ENCODE measurements around the gene ITGAX. TPM values are rescaled to one million over a fixed set of nuclear protein-coding genes. Genes with fewer than 3 reads are reported as not detected.
"Not testable (repeated sequence)": the region's sequence is repeated elsewhere in the genome, so short reads cannot be mapped to it uniquely, and the experiment has no call there.

Gene ITGAX
- total RNA-seq = 1 to 10 TPM; 2.9 to 3.1 TPM

GRCh38 chr16:31354394-31355291, at the start of gene ITGAX:
TSS of gene ITGAX (plus strand) at chr16:31355176. CDS start at chr16:31355255, 79 bp downstream.
- Mint-ChIP-seq H3K27me3 (peaks cover 2% of the 10 kb centered on the region), H3K4me1 (peaks cover 61% of the 10 kb centered on the region), H3K27ac (peak within 1 kb of the TSS; percentile 94), H3K4me3 (peak within 1 kb of the TSS; percentile 25), H3K9me3 (no peaks in the 10 kb centered on the region), H3K36me3 (ENCODE audit: low read depth) (no peaks in the 10 kb centered on the region)
- ChIA-PET POLR2A (no interaction called here), CTCF (interaction anchor here (0.8 to 1.0 kb wide), 2 partner anchors 28 to 98 kb away, joined by 3 to 4 read pairs; no protein-coding TSS in a partner anchor)
- DNase-seq = peak; percentile 65

- no peak for DNase-seq
- ChIA-PET CTCF (no interaction called here), POLR2A (no interaction called here)
- peaks cover 37% of the 10 kb centered on the region for H3K27me3 Mint-ChIP-seq
- H3K27ac Mint-ChIP-seq = no peak overlapping the region
- H3K4me3 Mint-ChIP-seq = no peak overlapping the region
- H3K36me3 Mint-ChIP-seq (ENCODE audit: low read depth) = no peaks in the 10 kb centered on the region
- no peaks in the 10 kb centered on the region for H3K9me3 Mint-ChIP-seq
- peaks cover 6% of the 10 kb centered on the region for H3K4me1 Mint-ChIP-seq
These were observed 49.8 kb upstream of the ITGAX start for GRCh38 chr16:31305219-31305618.

- POLR2A ChIA-PET; H3K27ac Mint-ChIP-seq; CTCF ChIA-PET; H3K4me3 Mint-ChIP-seq; H3K9me3 Mint-ChIP-seq; H3K4me1 Mint-ChIP-seq; H3K36me3 Mint-ChIP-seq (ENCODE audit: low read depth); DNase-seq: not testable (repeated sequence)
- H3K27me3 Mint-ChIP-seq = peaks cover 33% of the 10 kb centered on the region
These were observed 46.6 kb upstream of the ITGAX start for GRCh38 chr16:31308381-31308780.

GRCh38 chr16:31322500-31322899, 32.5 kb upstream of the ITGAX start:
- H3K36me3 Mint-ChIP-seq (ENCODE audit: low read depth) = peaks cover 19% of the 10 kb centered on the region
- DNase-seq = no peak
- H3K4me3 Mint-ChIP-seq = no peak overlapping the region
- ChIA-PET CTCF (no interaction called here), POLR2A (no interaction called here)
- H3K27me3 Mint-ChIP-seq = peaks cover 11% of the 10 kb centered on the region
- H3K27ac Mint-ChIP-seq = no peak overlapping the region
- H3K4me1 Mint-ChIP-seq = peaks cover under 1% of the 10 kb centered on the region
- H3K9me3 Mint-ChIP-seq = peaks cover 22% of the 10 kb centered on the region

- ChIA-PET CTCF (interaction anchor here (0.6 kb wide), 1 partner anchor 211 kb away, joined by 3 read pairs; no protein-coding TSS in a partner anchor), POLR2A (no interaction called here)
- Mint-ChIP-seq H3K4me3 (no peak overlapping the region), H3K9me3 (peaks cover 19% of the 10 kb centered on the region), H3K27me3 (peaks cover 3% of the 10 kb centered on the region), H3K4me1 (peaks cover 8% of the 10 kb centered on the region), H3K36me3 (ENCODE audit: low read depth) (peaks cover 18% of the 10 kb centered on the region), H3K27ac (no peak overlapping the region)
- DNase-seq = no peak
These were observed 30.9 kb upstream of the ITGAX start for GRCh38 chr16:31323959-31324629.

- CTCF ChIA-PET = no interaction called here
These were observed 29.8 kb upstream of the ITGAX start for GRCh38 chr16:31325171-31325570.

GRCh38 chr16:31327646-31328225, 27.2 kb upstream of the ITGAX start:
- peaks cover 14% of the 10 kb centered on the region for H3K36me3 Mint-ChIP-seq (ENCODE audit: low read depth)
- no peak for DNase-seq
- no peak overlapping the region for H3K4me3 Mint-ChIP-seq
- H3K4me1 Mint-ChIP-seq = peaks cover 22% of the 10 kb centered on the region
- peaks cover 2% of the 10 kb centered on the region for H3K9me3 Mint-ChIP-seq
- POLR2A ChIA-PET = no interaction called here
- H3K27ac Mint-ChIP-seq = no peak overlapping the region
- CTCF ChIA-PET = interaction anchor here (0.6 kb wide), 1 partner anchor 124 kb away, joined by 3 read pairs; no protein-coding TSS in a partner anchor
- H3K27me3 Mint-ChIP-seq = peaks cover 11% of the 10 kb centered on the region

More at GRCh38 chr16:31325171-31325570, 29.8 kb upstream of the ITGAX start:
- Mint-ChIP-seq H3K4me1 (peaks cover 8% of the 10 kb centered on the region), H3K36me3 (ENCODE audit: low read depth) (peaks cover 18% of the 10 kb centered on the region), H3K27ac (no peak overlapping the region), H3K4me3 (no peak overlapping the region), H3K27me3 (peaks cover 3% of the 10 kb centered on the region), H3K9me3 (peaks cover 19% of the 10 kb centered on the region)
- POLR2A ChIA-PET = no interaction called here
- no peak for DNase-seq

- H3K4me3 Mint-ChIP-seq = no peak overlapping the region
- CTCF ChIA-PET = no interaction called here
- no peak overlapping the region for H3K27ac Mint-ChIP-seq
These were observed 26.5 kb upstream of the ITGAX start for GRCh38 chr16:31328322-31329052.

GRCh38 chr16:31329671-31330552, 25.1 kb upstream of the ITGAX start:
- CTCF ChIA-PET = no interaction called here
- H3K27me3 Mint-ChIP-seq = peaks cover 10% of the 10 kb centered on the region
- no peak for DNase-seq
- no peaks in the 10 kb centered on the region for H3K9me3 Mint-ChIP-seq
- H3K27ac Mint-ChIP-seq = no peak overlapping the region
- POLR2A ChIA-PET = no interaction called here
- peaks cover 28% of the 10 kb centered on the region for H3K4me1 Mint-ChIP-seq
- peaks cover 12% of the 10 kb centered on the region for H3K36me3 Mint-ChIP-seq (ENCODE audit: low read depth)
- peak overlapping the region; percentile 73 for H3K4me3 Mint-ChIP-seq

More at GRCh38 chr16:31328322-31329052, 26.5 kb upstream of the ITGAX start:
- Mint-ChIP-seq H3K27me3 (peaks cover 9% of the 10 kb centered on the region), H3K9me3 (no peaks in the 10 kb centered on the region), H3K36me3 (ENCODE audit: low read depth) (peaks cover 12% of the 10 kb centered on the region), H3K4me1 (peaks cover 22% of the 10 kb centered on the region)
- no peak for DNase-seq
- POLR2A ChIA-PET = no interaction called here

- H3K36me3 Mint-ChIP-seq (ENCODE audit: low read depth) = peaks cover 8% of the 10 kb centered on the region
- H3K4me3 Mint-ChIP-seq = peak overlapping the region; percentile 73
- peaks cover 13% of the 10 kb centered on the region for H3K27me3 Mint-ChIP-seq
- DNase-seq = no peak
- H3K27ac Mint-ChIP-seq = peak overlapping the region; percentile 37
- no peaks in the 10 kb centered on the region for H3K9me3 Mint-ChIP-seq
- ChIA-PET POLR2A (no interaction called here), CTCF (no interaction called here)
- H3K4me1 Mint-ChIP-seq = peaks cover 31% of the 10 kb centered on the region
These were observed 24.5 kb upstream of the ITGAX start for GRCh38 chr16:31330553-31330890.

GRCh38 chr16:31331141-31331764, 23.7 kb upstream of the ITGAX start:
- Mint-ChIP-seq H3K27me3 (peaks cover 13% of the 10 kb centered on the region), H3K4me3 (peak overlapping the region; percentile 73), H3K4me1 (peaks cover 31% of the 10 kb centered on the region), H3K27ac (peak overlapping the region; percentile 69), H3K9me3 (no peaks in the 10 kb centered on the region), H3K36me3 (ENCODE audit: low read depth) (peaks cover 7% of the 10 kb centered on the region)
- DNase-seq = peak; percentile 59
- CTCF ChIA-PET = interaction anchor here (1.1 kb wide), 1 partner anchor 128 kb away, joined by 4 read pairs; the partner anchor contains the start of gene ARMC5
- POLR2A ChIA-PET = no interaction called here
